GM18909 (cell line): ENCODE data around the gene NEU4.
"Not testable (repeated sequence)": the region's sequence is repeated elsewhere in the genome, so short reads cannot be mapped to it uniquely, and the experiment has no call there.

Experiments
- ATAC-seq: cut with Tn5 transposase; IDR thresholded peaks from one replicate; pipeline ENCODE4 v1.9.1; 2021; ENCODE audit warnings: mild to moderate bottlenecking; ENCODE audit not compliant: unreplicated experiment, poor library complexity

Gene NEU4

GRCh38 chr2:241811952-241812729 is 3.1 kb downstream of the NEU4 start:
- no peak for ATAC-seq

- no peak for ATAC-seq
These were observed 4.0 kb downstream of the NEU4 start for GRCh38 chr2:241812730-241813643.

- no peak for ATAC-seq
These were observed 4.8 kb downstream of the NEU4 start for GRCh38 chr2:241813644-241814392.

GRCh38 chr2:241814393-241814642 is 5.3 kb downstream of the NEU4 start:
- no peak for ATAC-seq

- no peak for ATAC-seq
These were observed 5.9 kb downstream of the NEU4 start for GRCh38 chr2:241814643-241815476.

- ATAC-seq: no peak
These were observed 6.8 kb downstream of the NEU4 start for GRCh38 chr2:241815477-241816430.

GRCh38 chr2:241816431-241817121 is 7.6 kb downstream of the NEU4 start:
- ATAC-seq: no peak

- no peak for ATAC-seq
These were observed 8.3 kb downstream of the NEU4 start for GRCh38 chr2:241817126-241817820.

GRCh38 chr2:241817821-241818215 is 8.8 kb downstream of the NEU4 start:
- ATAC-seq: not testable (repeated sequence)

GRCh38 chr2:241818229-241818942 is 9.4 kb downstream of the NEU4 start:
- no peak for ATAC-seq

- ATAC-seq: no peak
These were observed 9.9 kb downstream of the NEU4 start for GRCh38 chr2:241818943-241819270.

- not testable (repeated sequence) for ATAC-seq
These were observed 11.1 kb downstream of the NEU4 start for GRCh38 chr2:241819947-241820624.

- no peak for ATAC-seq
These were observed 11.8 kb downstream of the NEU4 start for GRCh38 chr2:241820625-241821384.

GRCh38 chr2:241821460-241822263 is 12.7 kb downstream of the NEU4 start:
- ATAC-seq: no peak

GRCh38 chr2:241822264-241822623 is 13.3 kb downstream of the NEU4 start:
- ATAC-seq: no peak
